Measurements from ENCODE around the gene PRKCH.

PRKCH gene

DNA sequence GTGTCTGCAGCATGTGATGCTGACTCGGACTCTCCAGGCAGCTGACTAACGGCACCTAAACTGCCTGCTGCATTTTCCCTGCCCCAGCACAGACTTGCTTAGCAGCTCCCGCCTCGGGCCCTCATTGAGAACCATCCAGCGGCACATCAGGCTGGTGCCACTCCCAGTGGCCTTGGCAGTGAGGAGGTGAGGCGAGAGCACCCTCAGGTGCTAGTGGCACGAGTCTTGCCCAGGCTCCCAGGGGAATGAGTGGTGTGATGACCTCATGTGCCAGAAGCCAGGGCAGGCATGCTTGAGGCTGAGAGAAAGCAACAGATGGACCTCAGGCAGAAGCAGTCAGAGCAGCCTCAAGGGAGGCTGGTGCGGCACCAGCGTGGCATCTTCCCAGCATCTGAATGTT is 60.2 kb downstream of the PRKCH start (continued):
- TF ChIP-seq, protein P1, sequence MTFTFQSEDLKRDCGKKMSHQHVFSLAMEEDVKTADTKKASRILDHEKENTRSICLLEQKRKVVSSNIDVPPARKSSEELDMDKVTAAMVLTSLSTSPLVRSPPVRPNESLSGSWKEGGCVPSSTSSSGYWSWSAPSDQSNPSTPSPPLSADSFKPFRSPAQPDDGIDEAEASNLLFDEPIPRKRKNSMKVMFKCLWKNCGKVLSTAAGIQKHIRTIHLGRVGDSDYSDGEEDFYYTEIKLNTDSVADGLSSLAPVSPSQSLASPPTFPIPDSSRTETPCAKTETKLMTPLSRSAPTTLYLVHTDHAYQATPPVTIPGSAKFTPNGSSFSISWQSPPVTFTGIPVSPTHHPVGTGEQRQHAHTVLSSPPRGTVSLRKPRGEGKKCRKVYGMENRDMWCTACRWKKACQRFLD (tag by site-specific recombination; IDR thresholded peaks at IDR 0.05), result no peak
- TF ChIP-seq, protein P2, sequence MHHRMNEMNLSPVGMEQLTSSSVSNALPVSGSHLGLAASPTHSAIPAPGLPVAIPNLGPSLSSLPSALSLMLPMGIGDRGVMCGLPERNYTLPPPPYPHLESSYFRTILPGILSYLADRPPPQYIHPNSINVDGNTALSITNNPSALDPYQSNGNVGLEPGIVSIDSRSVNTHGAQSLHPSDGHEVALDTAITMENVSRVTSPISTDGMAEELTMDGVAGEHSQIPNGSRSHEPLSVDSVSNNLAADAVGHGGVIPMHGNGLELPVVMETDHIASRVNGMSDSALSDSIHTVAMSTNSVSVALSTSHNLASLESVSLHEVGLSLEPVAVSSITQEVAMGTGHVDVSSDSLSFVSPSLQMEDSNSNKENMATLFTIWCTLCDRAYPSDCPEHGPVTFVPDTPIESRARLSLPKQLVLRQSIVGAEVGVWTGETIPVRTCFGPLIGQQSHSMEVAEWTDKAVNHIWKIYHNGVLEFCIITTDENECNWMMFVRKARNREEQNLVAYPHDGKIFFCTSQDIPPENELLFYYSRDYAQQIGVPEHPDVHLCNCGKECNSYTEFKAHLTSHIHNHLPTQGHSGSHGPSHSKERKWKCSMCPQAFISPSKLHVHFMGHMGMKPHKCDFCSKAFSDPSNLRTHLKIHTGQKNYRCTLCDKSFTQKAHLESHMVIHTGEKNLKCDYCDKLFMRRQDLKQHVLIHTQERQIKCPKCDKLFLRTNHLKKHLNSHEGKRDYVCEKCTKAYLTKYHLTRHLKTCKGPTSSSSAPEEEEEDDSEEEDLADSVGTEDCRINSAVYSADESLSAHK (tag by site-specific recombination; IDR thresholded peaks at IDR 0.05), result no peak
- TF ChIP-seq, protein P3, sequence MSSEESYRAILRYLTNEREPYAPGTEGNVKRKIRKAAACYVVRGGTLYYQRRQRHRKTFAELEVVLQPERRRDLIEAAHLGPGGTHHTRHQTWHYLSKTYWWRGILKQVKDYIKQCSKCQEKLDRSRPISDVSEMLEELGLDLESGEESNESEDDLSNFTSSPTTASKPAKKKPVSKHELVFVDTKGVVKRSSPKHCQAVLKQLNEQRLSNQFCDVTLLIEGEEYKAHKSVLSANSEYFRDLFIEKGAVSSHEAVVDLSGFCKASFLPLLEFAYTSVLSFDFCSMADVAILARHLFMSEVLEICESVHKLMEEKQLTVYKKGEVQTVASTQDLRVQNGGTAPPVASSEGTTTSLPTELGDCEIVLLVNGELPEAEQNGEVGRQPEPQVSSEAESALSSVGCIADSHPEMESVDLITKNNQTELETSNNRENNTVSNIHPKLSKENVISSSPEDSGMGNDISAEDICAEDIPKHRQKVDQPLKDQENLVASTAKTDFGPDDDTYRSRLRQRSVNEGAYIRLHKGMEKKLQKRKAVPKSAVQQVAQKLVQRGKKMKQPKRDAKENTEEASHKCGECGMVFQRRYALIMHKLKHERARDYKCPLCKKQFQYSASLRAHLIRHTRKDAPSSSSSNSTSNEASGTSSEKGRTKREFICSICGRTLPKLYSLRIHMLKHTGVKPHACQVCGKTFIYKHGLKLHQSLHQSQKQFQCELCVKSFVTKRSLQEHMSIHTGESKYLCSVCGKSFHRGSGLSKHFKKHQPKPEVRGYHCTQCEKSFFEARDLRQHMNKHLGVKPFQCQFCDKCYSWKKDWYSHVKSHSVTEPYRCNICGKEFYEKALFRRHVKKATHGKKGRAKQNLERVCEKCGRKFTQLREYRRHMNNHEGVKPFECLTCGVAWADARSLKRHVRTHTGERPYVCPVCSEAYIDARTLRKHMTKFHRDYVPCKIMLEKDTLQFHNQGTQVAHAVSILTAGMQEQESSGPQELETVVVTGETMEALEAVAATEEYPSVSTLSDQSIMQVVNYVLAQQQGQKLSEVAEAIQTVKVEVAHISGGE (tag by site-specific recombination; conservative IDR thresholded peaks at IDR 0.05; ENCODE audit: low read depth), result no peak
- TF ChIP-seq SALL2 (tag by site-specific recombination; IDR thresholded peaks at IDR 0.05; ENCODE audit: borderline replicate concordance) (no peak), ZNF121 (tag by site-specific recombination; IDR thresholded peaks at IDR 0.05) (no peak), ZSCAN30 (tag by site-specific recombination; IDR thresholded peaks at IDR 0.05) (no peak), ZSCAN16 (tag by site-specific recombination; IDR thresholded peaks at IDR 0.05) (no peak), ZNF596 (tag by site-specific recombination; IDR thresholded peaks at IDR 0.05) (no peak), ZNF555 (tag by site-specific recombination; conservative IDR thresholded peaks at IDR 0.05) (no peak)
- TF ChIP-seq, protein P4, sequence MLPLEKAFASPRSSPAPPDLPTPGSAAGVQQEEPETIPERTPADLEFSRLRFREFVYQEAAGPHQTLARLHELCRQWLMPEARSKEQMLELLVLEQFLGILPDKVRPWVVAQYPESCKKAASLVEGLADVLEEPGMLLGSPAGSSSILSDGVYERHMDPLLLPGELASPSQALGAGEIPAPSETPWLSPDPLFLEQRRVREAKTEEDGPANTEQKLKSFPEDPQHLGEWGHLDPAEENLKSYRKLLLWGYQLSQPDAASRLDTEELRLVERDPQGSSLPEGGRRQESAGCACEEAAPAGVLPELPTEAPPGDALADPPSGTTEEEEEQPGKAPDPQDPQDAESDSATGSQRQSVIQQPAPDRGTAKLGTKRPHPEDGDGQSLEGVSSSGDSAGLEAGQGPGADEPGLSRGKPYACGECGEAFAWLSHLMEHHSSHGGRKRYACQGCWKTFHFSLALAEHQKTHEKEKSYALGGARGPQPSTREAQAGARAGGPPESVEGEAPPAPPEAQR (tag by site-specific recombination; IDR thresholded peaks at IDR 0.05), result no peak
- TF ChIP-seq, protein P5, sequence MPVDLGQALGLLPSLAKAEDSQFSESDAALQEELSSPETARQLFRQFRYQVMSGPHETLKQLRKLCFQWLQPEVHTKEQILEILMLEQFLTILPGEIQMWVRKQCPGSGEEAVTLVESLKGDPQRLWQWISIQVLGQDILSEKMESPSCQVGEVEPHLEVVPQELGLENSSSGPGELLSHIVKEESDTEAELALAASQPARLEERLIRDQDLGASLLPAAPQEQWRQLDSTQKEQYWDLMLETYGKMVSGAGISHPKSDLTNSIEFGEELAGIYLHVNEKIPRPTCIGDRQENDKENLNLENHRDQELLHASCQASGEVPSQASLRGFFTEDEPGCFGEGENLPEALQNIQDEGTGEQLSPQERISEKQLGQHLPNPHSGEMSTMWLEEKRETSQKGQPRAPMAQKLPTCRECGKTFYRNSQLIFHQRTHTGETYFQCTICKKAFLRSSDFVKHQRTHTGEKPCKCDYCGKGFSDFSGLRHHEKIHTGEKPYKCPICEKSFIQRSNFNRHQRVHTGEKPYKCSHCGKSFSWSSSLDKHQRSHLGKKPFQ (tag by site-specific recombination; IDR thresholded peaks at IDR 0.05), result no peak

DNA sequence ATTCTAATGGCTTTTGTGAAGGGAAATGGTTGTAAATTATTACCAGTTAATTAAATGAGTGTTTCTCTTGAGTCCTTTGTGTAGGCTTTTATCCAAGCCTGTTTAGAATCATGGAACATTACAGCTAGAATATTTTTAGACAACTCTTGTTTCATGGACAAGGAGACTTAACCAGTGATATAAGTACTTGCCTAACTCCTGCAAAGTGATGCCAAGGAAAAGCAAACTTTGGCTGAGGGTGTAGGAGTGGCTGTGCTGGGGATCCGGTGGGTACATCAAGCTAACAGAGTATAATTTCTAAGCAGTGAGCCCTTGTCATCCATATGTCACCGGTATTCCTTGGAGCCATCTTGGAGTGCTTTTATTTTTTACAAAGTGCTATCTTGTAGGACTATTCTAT is 61.5 kb downstream of the PRKCH start:
- CTCF ChIA-PET, result interaction anchor here (0.7 to 0.9 kb wide), 2 partner anchors 106 to 164 kb away, joined by 3 to 8 read pairs; no protein-coding TSS in a partner anchor

More for the DNA sequence above, 61.5 kb downstream of the PRKCH start:
- no peak overlapping the region for H3K4me3 ChIP-seq (ENCODE audit: low read depth, low read length)
- POLR2A ChIA-PET, result no interaction called here
- peaks cover 3% of the 10 kb centered on the region; the same call in 1 of the 2 replicates for H3K4me1 ChIP-seq (ENCODE audit: control insufficient read depth, insufficient read depth, low read length)
- H3K27ac ChIP-seq (ENCODE audit: extremely low read depth, low read depth, low read length), result no peak overlapping the region
- H3K36me3 ChIP-seq (ENCODE audit: control insufficient read depth in 2 of 2, insufficient read depth in 1 of 2, low read length in 2 of 2), result no peaks in the 10 kb centered on the region
- no peaks in the 10 kb centered on the region for H3K9me3 ChIP-seq (ENCODE audit: control insufficient read depth, insufficient read depth, low read depth, low read length)
- TF ChIP-seq, protein P1 (tag by site-specific recombination; IDR thresholded peaks at IDR 0.05), result no peak
- TF ChIP-seq, protein P6, sequence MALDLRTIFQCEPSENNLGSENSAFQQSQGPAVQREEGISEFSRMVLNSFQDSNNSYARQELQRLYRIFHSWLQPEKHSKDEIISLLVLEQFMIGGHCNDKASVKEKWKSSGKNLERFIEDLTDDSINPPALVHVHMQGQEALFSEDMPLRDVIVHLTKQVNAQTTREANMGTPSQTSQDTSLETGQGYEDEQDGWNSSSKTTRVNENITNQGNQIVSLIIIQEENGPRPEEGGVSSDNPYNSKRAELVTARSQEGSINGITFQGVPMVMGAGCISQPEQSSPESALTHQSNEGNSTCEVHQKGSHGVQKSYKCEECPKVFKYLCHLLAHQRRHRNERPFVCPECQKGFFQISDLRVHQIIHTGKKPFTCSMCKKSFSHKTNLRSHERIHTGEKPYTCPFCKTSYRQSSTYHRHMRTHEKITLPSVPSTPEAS (tag by site-specific recombination; IDR thresholded peaks at IDR 0.05), result no peak
- TF ChIP-seq BCL11B (tag by site-specific recombination; IDR thresholded peaks at IDR 0.05; ENCODE audit: low read depth) (no peak), ZNF501 (tag by site-specific recombination; IDR thresholded peaks at IDR 0.05) (no peak)
